ENCODE measurements around the gene FOXP1. TPM values are rescaled to one million over a fixed set of nuclear protein-coding genes. Genes with fewer than 3 reads are reported as not detected.

The FOXP1 gene
- total and polyA plus RNA-seq, 2 of the 13 experiments (the other 11 are each of a cell fraction or from before 2014, with no cell fraction given) = 40.4 to 59.0 TPM

GRCh38 chr3:71060536-71060935 lies 523.0 kb downstream of the FOXP1 start (continued):
- no peak for TF ChIP-seq FUBP1 (CRISPR knock-in tag; IDR thresholded peaks at IDR 0.05; ENCODE audit: borderline replicate concordance)
- peak; percentile 71; the same call in 1 of the 2 replicates for TF ChIP-seq FOXJ3 (CRISPR knock-in tag; IDR thresholded peaks at IDR 0.05; ENCODE audit: borderline replicate concordance)
- no peak for TF ChIP-seq NFATC3 (CRISPR knock-in tag; IDR thresholded peaks at IDR 0.05)
- no peak for TF ChIP-seq SKIL (CRISPR knock-in tag; IDR thresholded peaks at IDR 0.05; ENCODE audit: borderline replicate concordance)
- peak; percentile 57; the same call in 1 of the 2 replicates for TF ChIP-seq KAT8 (CRISPR knock-in tag; IDR thresholded peaks at IDR 0.05)
- TF ChIP-seq GMEB1 (CRISPR knock-in tag; IDR thresholded peaks at IDR 0.05; ENCODE audit: borderline replicate concordance) = no peak
- no peak for TF ChIP-seq ZNF772 (CRISPR knock-in tag; IDR thresholded peaks at IDR 0.05)
- TF ChIP-seq REPIN1 (CRISPR knock-in tag; IDR thresholded peaks at IDR 0.05; ENCODE audit: borderline replicate concordance, low read depth) = no peak
- no peak for TF ChIP-seq GLMP (CRISPR knock-in tag; IDR thresholded peaks at IDR 0.05; ENCODE audit: borderline replicate concordance)
- no peak for TF ChIP-seq SATB2 (CRISPR knock-in tag; IDR thresholded peaks at IDR 0.05)
- no peak for TF ChIP-seq ZMAT5 (CRISPR knock-in tag; IDR thresholded peaks at IDR 0.05; ENCODE audit: borderline replicate concordance, low read depth)
- no peak for TF ChIP-seq SPEN (CRISPR knock-in tag; IDR thresholded peaks at IDR 0.05; ENCODE audit: low read depth)
